RKO (cell line): ENCODE measurements around the gene DEFB114.

Experiments
- DNase-seq: peaks from one replicate; pipeline ENCODE4 v3.0.0-alpha.2; 2016; ENCODE audit warnings: low spot score

The DEFB114 gene

GRCh38 chr6:49935387-49935786 lies 28.6 kb downstream of the DEFB114 start:
- no peak for DNase-seq

GRCh38 chr6:49934770-49935169 lies 29.2 kb downstream of the DEFB114 start:
- no peak for DNase-seq

GRCh38 chr6:49933526-49933925 lies 30.4 kb downstream of the DEFB114 start:
- DNase-seq, result no peak

DNA sequence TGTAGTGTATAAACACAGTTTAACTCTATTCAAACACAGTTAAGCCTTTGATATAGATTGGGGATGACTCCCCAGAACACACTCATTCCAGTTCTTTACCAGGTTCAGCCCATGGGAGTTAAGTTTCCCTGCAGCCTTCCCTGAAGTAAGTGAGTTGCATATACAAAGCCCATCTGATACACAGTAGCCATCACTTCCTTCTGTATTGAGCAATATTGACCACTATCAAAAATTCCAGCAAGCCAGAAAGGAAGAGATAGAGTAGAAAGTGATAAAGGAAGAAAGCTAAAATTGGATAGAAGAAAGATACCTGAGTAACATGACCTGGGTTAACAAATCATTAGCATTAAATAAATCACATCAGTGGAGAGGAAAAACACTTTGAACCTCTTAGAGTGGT lies 34.6 kb downstream of the DEFB114 start:
- no peak for DNase-seq

DNA sequence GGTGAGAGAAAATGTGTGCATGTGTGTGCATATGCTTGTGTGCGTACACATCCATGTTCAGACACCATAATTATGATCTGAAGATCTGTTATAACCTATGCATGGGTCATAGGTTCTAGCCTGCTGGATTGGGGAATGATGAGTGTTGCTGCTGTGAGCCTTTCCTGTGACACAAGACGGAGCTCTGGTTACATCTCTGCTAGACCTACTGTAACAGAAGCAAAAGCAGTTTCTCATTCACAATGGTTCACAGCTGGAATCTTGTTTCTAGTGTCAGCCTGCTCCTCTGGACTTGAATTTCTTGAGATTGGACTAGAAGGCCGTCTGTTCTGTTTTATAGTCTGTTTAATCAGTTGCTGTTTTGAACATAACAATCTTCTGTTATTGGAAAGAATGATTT lies 40.1 kb downstream of the DEFB114 start:
- DNase-seq, result peak; percentile 30

- no peak for DNase-seq
These were observed 43.9 kb downstream of the DEFB114 start for GRCh38 chr6:49919935-49920644.

- DNase-seq, result no peak
These were observed 44.7 kb downstream of the DEFB114 start for GRCh38 chr6:49919261-49919660.

GRCh38 chr6:49918787-49919186 lies 45.2 kb downstream of the DEFB114 start:
- DNase-seq, result no peak

DNA sequence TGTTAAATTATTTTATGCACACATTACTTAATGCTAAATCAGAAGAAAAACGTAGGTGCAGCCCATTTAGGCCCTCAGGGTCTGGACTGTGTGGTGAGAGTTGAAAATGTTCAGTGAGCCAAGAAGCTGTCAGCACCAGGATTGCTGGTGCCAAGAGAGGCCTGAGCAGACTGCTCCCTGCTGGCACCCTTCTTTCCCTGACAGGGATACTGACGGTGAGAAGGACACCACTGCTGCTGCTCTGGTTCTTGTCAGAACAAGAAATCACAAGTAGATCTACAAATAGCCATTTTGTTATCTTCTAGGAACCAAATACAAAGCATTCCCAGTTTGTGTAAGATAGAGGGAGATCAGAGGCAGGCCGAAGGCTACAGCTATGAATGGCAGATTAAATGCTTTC lies 48.9 kb downstream of the DEFB114 start:
- no peak for DNase-seq

DNA sequence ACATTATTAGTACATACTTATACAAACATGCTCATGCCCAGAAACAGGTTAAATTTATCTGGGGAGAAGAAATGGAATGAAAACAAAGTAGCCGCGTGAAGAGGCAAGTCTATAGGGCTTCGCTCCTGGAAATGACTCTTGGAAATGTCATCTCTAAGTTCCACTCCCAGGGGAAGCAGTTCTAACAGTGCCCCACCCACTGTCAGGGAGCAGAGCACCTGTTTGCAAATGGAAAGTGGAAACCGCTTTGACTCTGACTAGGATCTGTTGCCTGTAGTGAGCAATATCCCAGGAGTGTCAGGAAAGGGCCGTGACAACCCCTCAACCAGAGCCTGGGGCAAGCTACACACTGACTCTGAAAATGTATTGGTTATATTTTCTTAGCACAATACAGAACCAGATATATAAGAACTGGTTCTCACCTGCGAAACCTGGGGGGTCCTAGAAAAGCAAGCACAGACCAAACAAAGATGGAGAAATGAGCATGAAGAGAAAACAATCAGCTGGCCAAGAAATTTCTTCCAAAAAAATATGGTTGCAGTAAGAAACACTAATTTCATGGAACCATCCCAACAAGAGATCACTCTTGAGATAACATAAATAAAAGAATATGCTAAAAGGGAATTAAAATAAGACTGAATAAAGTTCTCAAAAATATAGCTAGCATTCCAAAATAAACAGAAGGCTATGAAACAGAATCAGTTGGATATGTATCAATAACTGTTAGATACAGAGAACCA lies 50.2 kb downstream of the DEFB114 start:
- DNase-seq, result no peak

DNA sequence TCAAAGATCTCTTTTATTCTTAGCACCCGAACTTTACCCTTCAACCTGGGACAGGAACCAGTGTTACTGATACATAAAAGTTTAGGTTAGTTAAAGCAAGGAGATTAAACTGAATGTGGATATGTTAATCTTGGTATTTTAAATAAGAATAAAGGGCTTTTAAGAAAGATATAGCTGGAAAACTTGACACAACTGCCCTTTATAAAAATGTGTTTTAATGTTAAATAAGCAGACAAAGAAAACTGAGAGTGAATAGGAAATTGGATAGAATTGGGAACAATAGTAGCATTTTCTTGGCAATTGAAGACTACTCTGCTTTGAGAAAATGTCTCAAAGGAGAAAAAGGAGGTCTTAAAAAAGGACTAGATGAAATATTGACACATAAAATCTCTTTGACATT lies 51.8 kb downstream of the DEFB114 start:
- DNase-seq, result no peak

- no peak for DNase-seq
These were observed 52.7 kb downstream of the DEFB114 start for GRCh38 chr6:49911252-49911651.
